GM19043 (cell line): ENCODE measurements around the gene CLDN3.
"Not testable (repeated sequence)": the region's sequence is repeated elsewhere in the genome, so short reads cannot be mapped to it uniquely, and the experiment has no call there.

Experiments used
- ATAC-seq: cut with Tn5 transposase; IDR thresholded peaks from one replicate; pipeline ENCODE4 v1.9.1; 2021; ENCODE audit warnings: low read depth; ENCODE audit not compliant: unreplicated experiment

CLDN3 gene

GRCh38 chr7:73770002-73770859, at the start of gene CLDN3:
Gene CLDN3, minus strand, starts transcription at chr7:73770270. Its CDS starts 221 bp downstream, at chr7:73770049.
- no peak for ATAC-seq

- ATAC-seq = no peak
Observed at GRCh38 chr7:73817121-73817520, 47.1 kb upstream of the CLDN3 start.

- ATAC-seq = no peak
Observed at GRCh38 chr7:73815436-73815835, 45.4 kb upstream of the CLDN3 start.

GRCh38 chr7:73812996-73813395, 42.9 kb upstream of the CLDN3 start:
- ATAC-seq = no peak

- no peak for ATAC-seq
Observed at GRCh38 chr7:73811760-73812168, 41.7 kb upstream of the CLDN3 start.

- ATAC-seq = no peak
Observed at GRCh38 chr7:73810998-73811360, 40.9 kb upstream of the CLDN3 start.

GRCh38 chr7:73809467-73809951, 39.4 kb upstream of the CLDN3 start:
- ATAC-seq = no peak

- ATAC-seq = no peak
Observed at GRCh38 chr7:73802459-73802858, 32.4 kb upstream of the CLDN3 start.

- ATAC-seq = no peak
Observed at GRCh38 chr7:73801577-73801976, 31.5 kb upstream of the CLDN3 start.

- ATAC-seq = no peak
Observed at GRCh38 chr7:73799282-73800141, 29.4 kb upstream of the CLDN3 start.

GRCh38 chr7:73797176-73797575, 27.1 kb upstream of the CLDN3 start:
- ATAC-seq = not testable (repeated sequence)

- ATAC-seq = not testable (repeated sequence)
Observed at GRCh38 chr7:73796656-73797055, 26.6 kb upstream of the CLDN3 start.

GRCh38 chr7:73795188-73795587, 25.1 kb upstream of the CLDN3 start:
- ATAC-seq = not testable (repeated sequence)

GRCh38 chr7:73791170-73791690, 21.2 kb upstream of the CLDN3 start:
- not testable (repeated sequence) for ATAC-seq

- ATAC-seq = no peak
Observed at GRCh38 chr7:73789051-73789450, 19.0 kb upstream of the CLDN3 start.

GRCh38 chr7:73787786-73788048, 17.6 kb upstream of the CLDN3 start:
- not testable (repeated sequence) for ATAC-seq

GRCh38 chr7:73786588-73786987, 16.5 kb upstream of the CLDN3 start:
- no peak for ATAC-seq

GRCh38 chr7:73779517-73779916, 9.4 kb upstream of the CLDN3 start:
- no peak for ATAC-seq

GRCh38 chr7:73778801-73779389, 8.8 kb upstream of the CLDN3 start:
- no peak for ATAC-seq

- ATAC-seq = no peak
Observed at GRCh38 chr7:73774923-73775322, 4.9 kb upstream of the CLDN3 start.
